Inflammatory macrophage (primary cell): ENCODE results near the gene ZBTB47.

Experiments
- DNase-seq, 2 donors: peaks; one replicate each; pipeline ENCODE4 v3.0.0-alpha.2; 2020 to 2022

Gene ZBTB47

DNA sequence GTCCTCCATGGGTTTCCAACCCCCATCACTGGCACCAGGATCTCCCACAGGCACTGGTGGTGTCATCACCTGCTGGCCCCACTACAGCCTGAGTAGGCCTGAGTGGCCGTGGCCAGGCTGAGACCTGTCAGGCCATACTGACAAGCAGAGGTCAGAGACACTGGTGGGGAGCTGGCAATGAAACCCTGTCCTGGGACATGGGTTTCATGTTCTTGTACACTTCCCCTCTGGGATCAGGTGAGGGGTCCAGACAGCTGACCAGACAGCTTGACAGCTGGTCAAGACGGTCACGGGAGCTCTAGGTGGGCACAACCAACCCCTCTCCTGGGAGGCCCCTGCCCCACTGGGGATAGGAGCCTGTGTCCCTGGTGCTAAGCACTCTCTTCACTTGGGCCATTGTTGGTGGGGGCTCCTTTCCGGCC, 13.1 kb downstream of the ZBTB47 start:
- DNase-seq, result no peak

DNA sequence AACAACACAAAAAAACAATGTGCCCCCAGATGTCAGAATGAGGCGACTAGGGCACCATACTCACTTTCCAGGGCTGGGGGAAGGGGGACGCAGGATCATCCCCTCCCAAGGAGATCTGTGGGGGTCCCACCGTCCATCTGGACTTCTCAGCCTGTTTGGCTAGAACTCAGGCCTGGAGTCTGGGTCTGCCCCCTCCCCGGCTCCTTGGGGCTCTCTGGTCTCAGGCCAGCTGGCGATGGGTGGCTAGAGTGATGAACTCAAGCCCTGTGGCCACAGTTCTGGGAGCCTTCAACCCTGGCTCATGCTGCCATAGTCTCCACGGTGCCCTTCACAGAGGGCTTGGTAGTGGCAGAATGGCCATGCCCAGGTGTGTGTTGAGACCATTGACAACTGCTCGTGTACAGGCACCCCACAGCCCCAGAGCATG, 13.6 kb downstream of the ZBTB47 start:
- DNase-seq, result no peak

DNA sequence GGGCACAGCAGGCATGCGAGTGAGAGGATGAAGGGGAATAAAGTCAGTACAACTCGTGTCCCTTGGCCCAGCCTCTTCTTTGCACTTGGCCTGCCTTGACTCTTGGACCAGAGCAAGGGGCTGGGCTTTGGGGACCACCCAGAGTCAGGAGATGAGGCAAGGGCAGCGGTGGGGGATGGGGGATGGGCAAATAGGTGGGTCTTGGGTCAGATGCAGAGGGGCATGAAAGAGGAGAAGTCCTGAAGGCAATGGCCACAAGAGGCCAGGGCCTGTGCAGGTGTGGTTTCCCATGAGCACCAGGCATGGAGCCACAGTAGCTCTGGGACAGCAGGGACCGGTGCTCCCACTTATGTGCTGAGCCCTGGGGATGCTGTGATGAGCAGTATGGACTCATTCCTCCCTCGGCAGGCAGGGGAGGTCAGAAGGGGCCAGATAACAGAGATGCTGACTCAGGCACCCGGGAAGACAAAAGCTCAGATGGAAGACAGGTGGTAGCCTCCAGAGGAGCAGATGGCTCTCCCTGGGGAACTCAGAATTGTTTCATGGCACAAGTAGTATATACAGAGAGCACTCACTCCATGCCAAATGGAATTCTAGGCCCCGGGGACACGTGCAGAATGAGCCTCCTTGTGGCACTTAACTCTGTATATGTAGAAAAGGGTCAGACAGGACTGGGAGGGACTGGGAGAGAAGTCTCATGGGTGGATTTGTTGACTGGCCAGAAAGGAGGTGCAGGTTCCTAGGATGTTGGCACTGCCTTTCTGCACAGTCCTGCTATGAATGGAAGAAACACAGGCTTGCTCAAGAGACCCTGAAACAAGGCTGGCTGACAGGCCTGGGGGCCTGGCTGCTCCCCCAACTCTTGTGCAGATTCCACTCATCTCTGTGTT, 14.3 kb downstream of the ZBTB47 start:
- no peak for DNase-seq

DNA sequence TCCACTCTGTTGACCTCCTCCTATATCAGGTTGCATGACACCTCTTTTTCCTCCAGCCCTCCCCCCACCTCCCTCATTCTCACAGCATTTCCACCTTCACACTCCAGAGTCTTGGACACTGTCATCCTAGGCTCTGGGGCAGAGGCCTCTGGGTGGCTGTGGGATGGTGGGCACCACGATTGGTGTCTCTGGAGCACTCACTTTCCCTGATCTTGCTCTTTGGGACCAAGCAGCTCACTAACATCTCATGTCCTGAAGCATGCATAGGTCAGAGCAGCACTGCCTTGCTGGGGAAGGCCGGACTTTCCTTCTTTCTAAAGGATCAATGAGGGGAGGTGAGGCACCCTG, 14.9 kb downstream of the ZBTB47 start:
- no peak for DNase-seq

DNA sequence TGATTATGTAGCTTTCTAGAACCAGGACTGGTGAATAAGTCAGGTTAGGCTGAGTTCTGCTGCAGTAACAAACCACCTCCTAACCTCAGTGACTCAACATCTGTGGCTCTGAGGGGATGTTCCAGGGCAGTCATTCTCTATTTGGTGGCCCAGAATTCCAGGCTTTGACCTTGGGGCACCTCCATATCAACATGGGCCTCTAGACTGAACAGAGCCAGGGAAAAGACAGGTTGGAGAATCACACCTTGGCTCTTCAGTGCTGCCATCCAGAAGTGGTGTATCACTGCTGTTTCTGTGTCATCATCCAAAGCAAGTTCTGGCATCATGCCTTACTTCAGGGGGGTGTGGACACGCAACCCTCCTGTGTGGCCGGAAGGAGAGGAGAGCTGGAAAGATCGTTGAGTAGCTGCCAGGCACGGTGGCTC, 15.3 kb downstream of the ZBTB47 start:
- no peak for DNase-seq

DNA sequence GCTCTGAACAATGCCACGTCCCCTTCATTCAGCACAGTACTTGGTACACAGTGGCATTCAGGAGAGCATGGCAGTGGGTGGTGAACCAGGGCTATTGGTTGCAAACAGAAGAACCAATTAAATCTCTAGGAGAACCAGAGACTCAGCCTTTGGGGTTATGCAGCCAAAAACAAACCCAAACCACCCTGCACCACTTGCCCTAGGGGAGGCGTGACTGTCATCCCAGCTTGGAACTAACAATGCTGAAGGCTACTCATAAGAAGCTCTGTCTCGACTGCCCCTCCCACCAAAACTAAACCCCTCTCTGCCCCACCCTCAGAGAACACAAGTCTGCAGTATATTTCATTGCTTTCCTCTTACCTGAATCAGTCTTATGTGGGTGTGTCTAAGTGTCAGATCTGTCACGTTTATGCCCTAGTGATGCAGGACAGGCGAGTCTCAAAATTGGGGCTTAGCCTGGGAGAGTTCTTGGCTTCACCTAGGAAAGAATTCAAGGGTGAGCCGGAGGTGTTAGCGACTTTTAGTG, 16.6 kb downstream of the ZBTB47 start:
- DNase-seq, result no peak

DNA sequence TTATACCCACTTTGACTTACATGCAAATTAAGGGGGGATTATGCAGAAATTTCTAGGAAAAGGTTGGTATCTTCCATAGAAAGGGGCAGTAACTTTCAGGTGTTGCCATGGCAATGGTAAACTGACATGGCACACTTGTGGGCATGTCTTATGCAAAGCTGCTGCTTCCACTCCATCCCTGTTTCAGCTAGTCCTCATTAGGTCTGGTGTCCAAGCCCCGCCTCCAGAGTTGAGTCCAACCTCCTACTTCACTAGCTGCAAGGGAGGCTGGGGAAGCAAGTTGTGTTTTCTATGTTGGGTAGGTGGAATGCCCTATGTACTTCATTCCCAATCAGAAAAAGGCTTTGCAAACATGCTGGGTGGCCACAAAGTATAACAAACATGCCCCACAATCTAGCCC, 17.2 kb downstream of the ZBTB47 start:
- DNase-seq, result no peak

DNA sequence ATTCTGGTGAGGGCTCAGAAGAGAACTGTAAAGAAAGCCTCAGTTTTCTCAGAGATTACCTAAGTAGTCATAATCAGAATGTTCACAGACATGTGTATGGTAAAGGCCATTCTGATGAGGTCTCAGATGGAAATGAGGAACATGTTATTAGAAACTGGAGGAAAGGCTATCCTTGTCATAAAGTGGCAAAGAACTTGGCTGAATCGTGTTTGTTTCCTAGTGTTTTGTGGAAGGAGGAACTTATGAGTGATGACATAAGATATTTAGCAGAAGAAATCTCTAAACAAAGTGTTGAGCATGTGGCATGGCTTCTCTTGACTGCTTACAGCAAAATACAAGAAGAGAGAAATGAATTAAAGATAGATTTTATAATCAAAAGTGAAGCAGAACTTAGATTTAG, 19.0 kb downstream of the ZBTB47 start:
- DNase-seq, result peak; percentile 81 to 94

DNA sequence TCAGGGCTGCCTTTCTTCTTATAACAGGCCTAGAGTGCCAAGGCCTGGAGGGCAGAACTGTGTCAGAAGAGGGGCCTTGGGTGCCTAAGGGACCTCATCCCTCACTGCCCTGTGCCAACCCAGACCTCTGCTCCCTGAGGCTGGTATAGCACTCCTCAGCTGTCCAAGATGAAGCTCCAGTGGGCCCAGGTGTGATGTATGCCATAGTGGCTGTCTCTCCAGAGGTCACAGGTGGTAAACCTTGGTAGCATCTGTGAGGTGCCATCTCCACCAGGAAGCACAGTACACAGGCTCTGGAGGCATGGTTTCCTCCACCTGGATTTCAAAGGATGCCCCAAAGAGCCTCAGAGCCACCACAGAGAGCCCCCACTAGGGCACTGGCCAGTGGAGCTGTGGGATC, 19.6 kb downstream of the ZBTB47 start:
- no peak for DNase-seq

DNA sequence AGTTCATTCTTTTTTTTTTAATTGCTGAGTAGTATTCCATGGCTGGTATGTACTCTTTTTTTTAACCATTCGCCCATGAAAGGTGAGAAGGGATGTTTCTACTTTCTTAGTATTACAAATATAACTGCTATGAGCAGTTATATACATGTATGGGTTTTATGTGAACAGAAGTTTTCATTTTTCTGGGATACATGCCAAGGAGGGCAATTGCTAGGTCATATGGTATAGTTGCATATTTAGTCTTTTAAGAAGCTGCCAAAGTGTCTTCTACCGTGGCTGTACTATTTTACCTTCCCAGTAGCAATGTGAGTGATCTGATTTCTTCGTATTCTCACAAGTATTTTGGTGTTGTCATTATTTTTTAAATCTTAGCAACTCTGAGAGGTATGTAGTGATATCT, 20.6 kb downstream of the ZBTB47 start:
- DNase-seq, result no peak

DNA sequence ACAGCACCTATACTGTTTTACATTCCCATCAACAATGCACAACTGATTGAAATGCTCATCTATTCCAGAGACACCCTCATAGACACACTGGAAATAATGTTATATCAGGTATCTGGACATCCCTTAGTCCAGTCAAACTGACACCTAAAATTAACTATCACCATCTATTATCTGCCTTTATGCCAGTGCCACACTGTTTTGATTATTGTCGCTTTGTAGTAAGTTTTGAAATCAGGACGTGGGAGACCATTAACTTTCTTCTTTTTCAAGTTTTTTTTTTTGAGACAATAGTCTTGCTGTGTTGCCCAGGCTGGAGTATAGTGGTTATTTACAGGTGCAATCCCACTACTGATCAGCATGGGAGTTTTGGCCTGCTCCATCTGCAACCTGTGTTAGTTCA, 22.4 kb downstream of the ZBTB47 start:
- DNase-seq, result no peak

DNA sequence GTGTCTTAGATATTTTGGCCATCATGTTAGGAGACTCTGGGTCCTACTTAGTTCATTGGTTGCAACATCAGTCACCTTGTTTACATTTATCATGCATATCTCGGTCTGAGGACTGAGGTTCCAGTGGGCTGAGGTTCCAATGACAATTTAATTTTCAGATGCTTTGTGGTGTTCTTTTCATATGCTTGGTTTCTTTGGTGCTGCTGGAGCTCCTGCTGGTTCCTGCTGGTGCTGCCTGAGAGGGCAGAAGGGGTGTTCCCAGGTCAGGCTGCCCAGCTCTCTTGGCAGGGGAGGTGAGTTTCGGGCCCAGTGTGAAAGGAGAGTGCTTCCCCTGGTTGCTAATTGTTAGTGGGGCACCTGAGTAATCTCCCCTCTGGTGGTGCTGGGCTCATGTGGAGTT, 24.9 kb downstream of the ZBTB47 start:
- no peak for DNase-seq

DNA sequence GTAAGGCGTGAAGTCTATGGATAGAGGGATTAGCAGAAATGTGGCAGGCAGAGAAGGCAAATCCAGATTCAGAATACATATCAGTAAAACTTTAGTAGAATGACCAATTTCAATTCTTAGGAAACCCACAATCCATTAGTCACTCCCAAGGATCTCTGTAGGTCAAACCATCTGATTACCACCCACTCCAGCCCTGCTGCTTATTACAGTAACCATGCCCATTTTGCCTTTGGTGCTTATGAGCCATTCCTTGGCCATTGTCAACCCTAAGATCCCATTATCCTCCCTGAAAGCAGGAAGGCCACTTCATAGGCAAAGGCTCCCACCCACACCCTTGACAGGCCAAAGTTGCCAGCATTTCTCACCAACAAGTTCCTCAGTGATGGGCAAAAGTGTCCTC, 26.8 kb downstream of the ZBTB47 start:
- peak; percentile 66 to 78 for DNase-seq

DNA sequence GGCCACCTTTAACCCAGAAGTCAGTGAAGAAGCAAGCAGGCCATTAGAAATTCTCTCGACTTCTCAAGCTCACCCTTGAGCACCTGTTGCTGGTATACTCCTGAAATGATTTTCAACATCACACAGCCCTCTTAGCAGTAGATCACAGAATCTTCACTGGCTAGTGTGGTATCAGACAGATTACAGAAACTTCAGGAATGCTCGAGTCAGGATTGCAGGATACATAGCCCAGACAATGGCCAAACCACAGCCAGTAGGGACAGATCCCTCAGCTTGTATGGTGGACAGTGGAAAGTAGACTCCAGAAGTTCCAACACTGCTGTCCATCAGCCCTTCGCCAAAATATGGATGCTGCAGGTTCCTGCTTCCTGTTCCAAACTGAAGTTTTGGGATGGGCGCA, 27.3 kb downstream of the ZBTB47 start:
- no peak for DNase-seq

DNA sequence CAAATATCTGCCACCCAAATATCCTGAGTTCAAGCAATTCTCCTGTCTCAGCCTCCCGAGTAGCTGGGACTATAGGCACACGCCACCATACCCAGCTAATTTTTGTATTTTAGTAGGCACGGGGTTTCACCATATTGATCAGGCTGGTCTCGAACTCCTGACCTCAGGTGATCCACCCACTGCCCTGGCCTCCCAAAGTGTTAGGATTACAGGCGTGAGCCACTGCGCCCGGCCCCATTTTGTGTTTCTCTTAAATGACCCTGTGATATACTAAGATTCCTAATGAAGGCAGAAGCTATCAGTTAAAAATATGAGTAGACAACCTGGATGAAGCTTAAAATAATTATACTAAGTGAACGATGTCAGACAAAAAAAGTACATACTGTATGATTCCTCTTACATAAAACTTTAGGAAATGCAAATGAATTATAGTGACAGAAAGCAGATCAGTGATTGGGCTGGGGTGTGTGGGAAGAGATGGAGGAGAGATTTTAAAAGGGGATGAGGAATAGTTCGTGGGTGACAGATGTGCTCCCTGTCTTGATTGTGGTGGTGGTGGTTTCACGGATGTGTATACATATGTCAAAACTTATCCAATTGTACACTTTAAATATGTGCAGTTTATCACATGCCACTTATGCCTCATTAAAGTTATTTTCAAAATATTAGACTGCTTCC, 28.0 kb downstream of the ZBTB47 start:
- no peak for DNase-seq

DNA sequence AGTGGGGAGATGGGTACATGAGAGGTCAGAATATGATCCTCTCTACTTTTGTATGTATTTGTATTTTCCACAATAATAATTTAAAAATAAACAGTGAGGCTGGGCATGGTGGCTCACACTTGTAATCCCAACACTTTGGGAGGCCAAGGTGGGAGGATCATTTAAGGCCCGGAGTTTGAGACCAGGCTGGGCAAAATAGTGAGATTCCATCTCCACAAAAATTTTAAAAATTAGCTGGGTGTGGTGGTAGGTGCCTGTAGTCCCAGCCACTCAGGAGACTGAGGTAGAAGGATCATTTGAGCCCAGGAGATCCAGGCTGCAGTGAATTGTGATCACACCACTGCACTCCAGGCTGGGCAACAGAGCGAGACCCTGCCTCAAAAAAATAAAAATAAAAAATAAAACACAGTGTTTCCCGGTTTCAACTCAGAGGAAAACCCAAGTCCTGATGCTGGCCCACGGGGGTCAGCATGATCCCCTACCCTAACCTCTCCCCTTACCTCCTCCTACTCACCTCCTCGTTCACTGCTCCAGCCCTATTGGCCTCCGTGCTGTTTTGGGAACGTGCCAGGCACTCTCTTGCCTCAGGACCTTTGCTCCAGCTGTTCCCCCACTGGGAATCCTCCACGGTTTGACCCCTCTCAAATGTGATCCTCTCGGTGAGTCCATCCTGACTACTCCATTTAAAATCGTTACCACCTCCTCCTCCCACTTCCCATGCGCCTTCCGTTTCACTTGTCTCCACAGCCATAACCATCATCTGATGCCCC, 29.0 kb downstream of the ZBTB47 start:
- DNase-seq, result no peak

DNA sequence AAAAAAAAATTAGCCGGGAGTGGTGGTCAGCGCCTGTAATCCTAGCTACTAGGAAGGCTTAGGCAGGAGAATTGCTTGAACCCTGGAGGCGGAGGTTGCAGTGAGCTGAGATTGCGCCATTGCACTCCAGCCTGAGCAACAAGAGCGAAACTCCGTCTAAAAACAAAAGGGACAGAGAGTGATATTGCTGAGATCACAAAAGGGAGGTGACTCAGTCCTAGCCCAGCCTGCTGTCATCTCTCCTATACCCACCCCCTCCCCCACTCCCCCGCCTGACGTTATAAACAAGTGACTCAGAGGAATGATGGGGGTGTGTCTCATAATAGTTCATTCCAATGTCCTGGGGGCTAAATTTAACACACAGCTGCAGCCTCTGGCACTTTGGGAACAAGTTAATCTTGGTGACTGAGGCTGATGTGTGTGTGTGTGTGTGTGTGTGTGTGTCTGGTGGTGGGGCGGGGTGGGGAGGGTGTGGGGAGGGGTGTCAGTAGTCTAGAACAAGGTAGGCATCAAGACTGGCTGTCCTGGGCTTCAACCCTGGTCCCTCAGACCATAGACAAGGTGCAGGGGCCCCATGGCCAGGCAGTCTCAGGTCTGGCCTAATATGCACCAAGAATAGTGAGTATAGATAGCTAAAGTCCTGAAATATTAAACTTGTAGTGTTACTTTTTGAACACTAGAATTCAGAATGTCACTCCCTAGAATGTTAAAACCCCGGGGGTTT, 30.5 kb downstream of the ZBTB47 start:
- DNase-seq, result peak; percentile 85 to 91

DNA sequence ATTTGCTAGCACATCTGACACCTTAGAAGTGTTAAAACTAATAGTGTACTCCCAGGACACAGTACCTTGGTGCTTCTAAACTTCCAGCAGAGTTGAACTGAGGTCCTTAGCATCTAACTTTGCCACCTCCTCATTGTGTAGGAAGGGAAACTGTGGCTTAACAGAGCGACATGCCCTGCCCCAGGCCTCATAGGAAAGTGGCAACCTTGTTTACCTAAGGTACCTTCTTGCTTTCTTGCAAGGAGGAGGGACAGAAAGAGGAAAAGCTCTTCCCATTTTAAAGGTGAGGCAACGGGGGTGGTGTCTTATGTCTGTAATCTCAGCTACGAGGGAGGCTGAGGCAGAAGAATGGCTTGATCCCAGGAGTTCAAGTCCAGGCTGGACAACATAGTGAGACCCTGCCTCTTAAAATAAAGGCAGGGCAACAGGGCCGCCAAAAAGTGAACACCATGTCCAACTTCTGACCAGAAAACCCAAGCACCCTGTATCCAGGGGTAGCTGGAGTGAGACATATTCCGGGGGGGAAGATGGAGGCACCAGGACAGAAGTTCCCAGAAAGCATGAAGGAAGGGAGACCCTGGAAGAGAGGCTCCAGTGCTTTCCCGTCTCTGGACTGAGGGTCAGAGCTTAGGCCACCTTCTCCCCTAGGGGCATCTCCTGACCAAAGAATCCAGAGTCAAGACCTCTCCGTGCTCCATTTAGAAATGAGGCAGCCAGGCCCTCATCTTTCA, 31.3 kb downstream of the ZBTB47 start:
- DNase-seq, result peak in 1 of 2 donors; percentile 9

DNA sequence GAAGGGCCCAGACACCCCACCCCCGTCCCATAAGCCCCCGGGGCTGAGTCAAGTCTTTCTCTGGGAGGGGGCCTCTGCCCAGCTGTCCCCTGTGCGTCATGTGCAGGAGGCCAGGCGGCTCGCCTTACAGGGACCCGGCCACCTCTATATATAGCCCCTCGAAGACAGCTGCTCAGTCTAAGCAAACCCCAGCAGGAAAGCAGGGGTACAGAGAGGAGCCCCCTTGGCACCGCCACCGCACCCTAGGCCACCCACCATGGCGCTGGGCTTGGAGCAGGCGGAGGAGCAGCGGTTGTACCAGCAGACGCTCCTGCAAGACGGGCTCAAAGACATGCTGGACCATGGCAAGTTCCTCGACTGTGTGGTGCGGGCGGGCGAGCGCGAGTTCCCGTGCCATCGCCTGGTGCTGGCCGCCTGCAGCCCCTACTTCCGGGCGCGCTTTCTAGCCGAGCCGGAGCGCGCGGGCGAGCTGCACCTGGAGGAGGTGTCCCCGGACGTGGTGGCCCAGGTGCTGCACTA, 31.9 kb downstream of the ZBTB47 start, which contains the start of gene KLHL40:
TSS of gene KLHL40 (plus strand) at position 175 of the 519 bp plus-strand sequence. CDS start at position 257, 82 bp downstream.
- no peak for DNase-seq

DNA sequence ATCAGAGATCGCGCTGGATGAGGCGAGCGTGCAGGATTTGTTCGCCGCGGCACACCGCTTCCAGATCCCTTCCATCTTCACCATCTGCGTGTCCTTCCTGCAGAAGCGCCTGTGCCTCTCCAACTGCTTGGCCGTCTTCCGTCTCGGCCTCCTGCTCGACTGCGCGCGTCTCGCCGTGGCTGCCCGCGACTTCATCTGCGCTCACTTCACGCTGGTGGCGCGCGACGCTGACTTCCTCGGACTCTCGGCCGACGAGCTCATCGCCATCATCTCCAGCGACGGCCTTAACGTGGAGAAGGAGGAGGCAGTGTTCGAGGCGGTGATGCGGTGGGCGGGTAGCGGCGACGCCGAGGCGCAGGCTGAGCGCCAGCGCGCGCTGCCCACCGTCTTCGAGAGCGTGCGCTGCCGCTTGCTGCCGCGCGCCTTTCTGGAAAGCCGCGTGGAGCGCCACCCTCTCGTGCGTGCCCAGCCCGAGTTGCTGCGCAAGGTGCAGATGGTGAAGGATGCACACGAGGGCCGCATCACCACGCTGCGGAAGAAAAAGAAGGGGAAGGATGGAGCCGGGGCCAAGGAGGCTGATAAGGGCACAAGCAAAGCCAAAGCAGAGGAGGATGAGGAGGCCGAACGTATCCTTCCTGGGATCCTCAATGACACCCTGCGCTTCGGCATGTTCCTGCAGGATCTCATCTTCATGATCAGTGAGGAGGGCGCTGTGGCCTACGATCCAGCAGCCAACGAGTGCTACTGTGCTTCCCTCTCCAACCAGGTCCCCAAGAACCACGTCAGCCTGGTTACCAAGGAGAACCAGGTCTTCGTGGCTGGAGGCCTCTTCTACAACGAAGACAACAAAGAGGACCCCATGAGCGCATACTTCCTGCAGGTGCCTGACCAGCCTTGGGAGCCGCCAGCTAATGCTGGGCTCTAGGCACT, 32.7 kb downstream of the ZBTB47 start:
- peak in 1 of 2 donors; percentile 13 for DNase-seq
